Measurements from ENCODE around the gene C4A.
A peak's percentile ranks its signal among the peaks of the same experiment; 100 is the strongest.
"Not testable (repeated sequence)": the region's sequence is repeated elsewhere in the genome, so short reads cannot be mapped to it uniquely, and the experiment has no call there.

C4A gene

GRCh38 chr6:32037598-32038524, 56.0 kb downstream of the C4A start, which contains the start of gene CYP21A2:
TSS of gene CYP21A2 (plus strand) at chr6:32038415. CDS start at chr6:32038423, 8 bp downstream.
- not testable (repeated sequence) for DNase-seq

DNA sequence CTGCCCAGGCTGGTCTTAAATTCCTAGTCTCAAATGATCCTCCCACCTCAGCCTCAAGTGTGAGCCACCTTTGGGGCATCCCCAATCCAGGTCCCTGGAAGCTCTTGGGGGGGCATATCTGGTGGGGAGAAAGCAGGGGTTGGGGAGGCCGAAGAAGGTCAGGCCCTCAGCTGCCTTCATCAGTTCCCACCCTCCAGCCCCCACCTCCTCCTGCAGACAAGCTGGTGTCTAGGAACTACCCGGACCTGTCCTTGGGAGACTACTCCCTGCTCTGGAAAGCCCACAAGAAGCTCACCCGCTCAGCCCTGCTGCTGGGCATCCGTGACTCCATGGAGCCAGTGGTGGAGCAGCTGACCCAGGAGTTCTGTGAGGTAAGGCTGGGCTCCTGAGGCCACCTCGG, 57.0 kb downstream of the C4A start:
- not testable (repeated sequence) for DNase-seq

- not testable (repeated sequence) for DNase-seq
Observed at GRCh38 chr6:32039321-32040274, 57.7 kb downstream of the C4A start.

DNA sequence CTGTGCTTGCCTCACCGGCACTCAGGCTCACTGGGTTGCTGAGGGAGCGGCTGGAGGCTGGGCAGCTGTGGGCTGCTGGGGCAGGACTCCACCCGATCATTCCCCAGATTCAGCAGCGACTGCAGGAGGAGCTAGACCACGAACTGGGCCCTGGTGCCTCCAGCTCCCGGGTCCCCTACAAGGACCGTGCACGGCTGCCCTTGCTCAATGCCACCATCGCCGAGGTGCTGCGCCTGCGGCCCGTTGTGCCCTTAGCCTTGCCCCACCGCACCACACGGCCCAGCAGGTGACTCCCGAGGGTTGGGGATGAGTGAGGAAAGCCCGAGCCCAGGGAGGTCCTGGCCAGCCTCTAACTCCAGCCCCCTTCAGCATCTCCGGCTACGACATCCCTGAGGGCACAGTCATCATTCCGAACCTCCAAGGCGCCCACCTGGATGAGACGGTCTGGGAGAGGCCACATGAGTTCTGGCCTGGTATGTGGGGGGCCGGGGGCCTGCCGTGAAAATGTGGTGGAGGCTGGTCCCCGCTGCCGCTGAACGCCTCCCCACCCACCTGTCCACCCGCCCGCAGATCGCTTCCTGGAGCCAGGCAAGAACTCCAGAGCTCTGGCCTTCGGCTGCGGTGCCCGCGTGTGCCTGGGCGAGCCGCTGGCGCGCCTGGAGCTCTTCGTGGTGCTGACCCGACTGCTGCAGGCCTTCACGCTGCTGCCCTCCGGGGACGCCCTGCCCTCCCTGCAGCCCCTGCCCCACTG, 58.6 kb downstream of the C4A start:
- not testable (repeated sequence) for DNase-seq

GRCh38 chr6:32041050-32041321, 59.1 kb downstream of the C4A start:
- not testable (repeated sequence) for DNase-seq

- DNase-seq = not testable (repeated sequence)
Observed at GRCh38 chr6:32041385-32041784, 59.5 kb downstream of the C4A start.

- not testable (repeated sequence) for DNase-seq
Observed at GRCh38 chr6:32042276-32042675, 60.4 kb downstream of the C4A start.

- peak; percentile 13 for DNase-seq
Observed at GRCh38 chr6:32043589-32044380, 61.9 kb downstream of the C4A start.

DNA sequence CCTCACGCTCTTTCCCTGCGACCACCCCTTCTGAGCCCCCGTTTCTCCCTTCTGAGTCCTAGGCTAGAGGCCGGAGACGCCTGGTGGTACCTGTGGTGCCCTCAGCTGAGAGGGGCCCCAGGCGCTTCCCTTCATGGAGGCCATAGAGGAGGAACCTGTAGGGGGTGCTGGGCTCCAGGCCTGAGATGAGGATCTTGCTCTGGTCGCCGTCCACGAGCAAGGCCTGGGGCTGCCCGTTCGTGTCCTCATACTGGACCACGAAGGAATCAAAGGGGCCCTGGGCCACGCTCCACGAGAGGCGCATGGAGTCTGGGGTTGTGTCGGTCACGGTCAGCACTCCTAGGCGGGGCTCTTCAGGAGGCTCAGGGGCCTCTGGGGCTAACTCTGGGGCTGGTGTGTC, 63.1 kb downstream of the C4A start:
- DNase-seq = peak; percentile 19

GRCh38 chr6:32045811-32046449, 64.1 kb downstream of the C4A start:
- peak; percentile 37 for DNase-seq

DNA sequence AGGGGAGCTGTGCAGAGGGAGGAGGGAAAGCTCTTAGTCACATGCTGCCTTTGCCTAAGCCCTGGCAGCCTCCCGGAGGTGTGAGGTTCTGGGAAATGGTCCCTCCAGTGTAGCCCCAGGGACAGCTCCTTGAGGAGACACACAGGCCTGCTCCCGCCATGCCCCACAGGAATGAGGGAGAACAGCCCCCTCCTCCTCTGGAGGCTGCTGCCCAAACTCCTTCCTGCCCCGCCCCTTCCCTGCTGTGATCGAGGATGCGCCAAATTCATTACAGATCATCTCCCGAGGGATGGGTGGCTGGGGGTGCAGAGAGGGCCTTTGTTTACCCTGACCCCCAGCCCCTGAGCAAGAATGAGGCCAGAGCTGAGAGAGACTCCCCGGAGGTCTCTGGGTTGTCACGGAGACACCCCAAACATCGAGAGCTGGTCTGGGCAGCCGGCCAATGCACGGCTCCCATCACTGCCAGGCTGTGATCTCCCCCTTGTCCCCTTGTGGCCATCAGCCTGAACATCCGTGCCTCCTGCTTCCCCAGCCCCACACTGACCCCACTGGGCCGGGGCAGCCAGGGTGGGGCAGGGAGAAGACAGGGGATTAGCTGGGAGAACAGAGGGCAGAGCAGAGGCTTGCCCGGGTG, 64.7 kb downstream of the C4A start:
- DNase-seq = peak; percentile 68

- DNase-seq = peak; percentile 71
Observed at GRCh38 chr6:32047084-32047478, 65.2 kb downstream of the C4A start.

GRCh38 chr6:32047539-32047854, 65.6 kb downstream of the C4A start:
- no peak for DNase-seq

GRCh38 chr6:32047855-32048766, 66.3 kb downstream of the C4A start:
- DNase-seq = peak; percentile 74

GRCh38 chr6:32049149-32049548, 67.3 kb downstream of the C4A start:
- not testable (repeated sequence) for DNase-seq

DNA sequence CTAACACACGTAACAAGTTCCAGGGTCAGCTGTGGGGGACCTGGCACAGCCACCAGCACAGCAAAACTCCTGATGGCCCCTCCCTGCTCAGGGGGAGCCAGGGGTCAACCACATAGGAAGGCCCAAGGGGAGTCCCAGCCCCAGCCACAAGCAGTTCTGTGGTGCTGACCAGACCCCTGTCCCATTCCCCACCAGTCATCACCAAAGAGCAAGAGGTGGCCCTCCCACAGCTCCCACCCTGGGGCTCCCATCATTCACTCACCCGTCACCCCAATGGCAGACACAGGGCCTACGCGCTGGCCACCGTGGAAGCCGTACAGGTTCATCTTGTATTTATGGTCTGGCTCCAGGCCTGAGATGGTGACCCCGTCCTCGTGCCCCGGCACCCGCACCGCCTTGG, 67.9 kb downstream of the C4A start:
- DNase-seq = peak; percentile 14

- DNase-seq = peak; percentile 13
Observed at GRCh38 chr6:32050562-32050961, 68.7 kb downstream of the C4A start.

Measured in femur (tissue), 1 donor.